PFSK-1 (cell line): ENCODE measurements around the gene STC2. TPM values are rescaled to one million over a fixed set of nuclear protein-coding genes. Genes with fewer than 3 reads are reported as not detected.
A peak's percentile ranks its signal among the peaks of the same experiment; 100 is the strongest.

ENCODE experiments used
- FOXP2 ChIP-seq: optimal IDR thresholded peaks from 2 replicates; pipeline ENCODE3; 2011; ENCODE audit warnings: borderline replicate concordance, control low read depth, inconsistent platforms; ENCODE audit not compliant: insufficient read depth; ENCODE audit errors: extremely low read length, extremely low read depth
- POLR2AphosphoS5 ChIP-seq: IDR thresholded peaks from 2 replicates; pipeline ENCODE4 v1.6.1; 2012; ENCODE audit warnings: low read depth, mild to moderate bottlenecking, control low read depth, low read length, moderate library complexity
- REST ChIP-seq, 2 experiments: IDR thresholded peaks; 2 replicates each; pipeline versions ENCODE4 v1.6.1 to v1.8.0; 2011 to 2012; ENCODE audit warnings: low read depth in 2 of 2, low read length in 2 of 2, control low read depth in 1 of 2, inconsistent platforms in 1 of 2, mild to moderate bottlenecking in 1 of 2, moderate library complexity in 1 of 2; ENCODE audit not compliant: insufficient read depth in 1 of 2
- SIN3A ChIP-seq: IDR thresholded peaks from 2 replicates; pipeline ENCODE4 v1.6.1; 2012; ENCODE audit warnings: mild to moderate bottlenecking, low read length, moderate library complexity, borderline replicate concordance; ENCODE audit not compliant: insufficient read depth
- TAF1 ChIP-seq: IDR thresholded peaks from 2 replicates; pipeline ENCODE4 v1.6.1; 2012; ENCODE audit warnings: low read length, control low read depth, borderline replicate concordance; ENCODE audit not compliant: insufficient read depth
- polyA plus RNA-seq: library from polyadenylated mRNA; unstranded; fragments of >200 nt; gene quantifications from one replicate; pipeline ENCODE4 v1.2.1, GENCODE V29; 2012; ENCODE audit warnings: low read depth, missing spikeins; ENCODE audit not compliant: insufficient read length

STC2 gene
- 299 TPM for polyA plus RNA-seq

GRCh38 chr5:173327948-173328843 is at the start of gene STC2:
TSS of gene STC2 (minus strand) at chr5:173328414. CDS start at chr5:173328193, 221 bp downstream.
- TF ChIP-seq POLR2AphosphoS5 (peak; percentile 98), SIN3A (peak; percentile 74; the same call in 1 of the 2 replicates), TAF1 (peak; percentile 94; the same call in 1 of the 2 replicates), FOXP2 (no peak)

- TF ChIP-seq SIN3A: no peak
- no peak for TF ChIP-seq TAF1
- TF ChIP-seq POLR2AphosphoS5: no peak
- TF ChIP-seq FOXP2: no peak
- TF ChIP-seq REST (IDR thresholded peaks at IDR 0.05; ENCODE audit: insufficient read depth in 1 of 2, low read depth in 2 of 2, low read length in 2 of 2): no peak
These were observed 43.2 kb upstream of the STC2 start for GRCh38 chr5:173371400-173371799.

GRCh38 chr5:173355561-173355960 is 27.3 kb upstream of the STC2 start:
- TF ChIP-seq POLR2AphosphoS5: no peak
- no peak for TF ChIP-seq REST (IDR thresholded peaks at IDR 0.05; ENCODE audit: insufficient read depth in 1 of 2, low read depth in 2 of 2, low read length in 2 of 2)
- TF ChIP-seq FOXP2: no peak
- no peak for TF ChIP-seq SIN3A
- no peak for TF ChIP-seq TAF1

GRCh38 chr5:173354645-173355044 is 26.4 kb upstream of the STC2 start:
- no peak for TF ChIP-seq REST (IDR thresholded peaks at IDR 0.05; ENCODE audit: insufficient read depth in 1 of 2, low read depth in 2 of 2, low read length in 2 of 2)
- TF ChIP-seq POLR2AphosphoS5: no peak
- TF ChIP-seq TAF1: no peak
- TF ChIP-seq FOXP2: no peak
- TF ChIP-seq SIN3A: no peak

GRCh38 chr5:173352366-173353349 is 24.4 kb upstream of the STC2 start:
- TF ChIP-seq POLR2AphosphoS5 (no peak), FOXP2 (no peak), SIN3A (no peak), TAF1 (no peak), REST (IDR thresholded peaks at IDR 0.05; ENCODE audit: insufficient read depth in 1 of 2, low read depth in 2 of 2, low read length in 2 of 2) (no peak)
